OCI-LY3 (cell line): ENCODE measurements around the gene LRRC8C.

Experiments
- H2AFZ ChIP-seq: fragments of 200-600, 300-600 bp; shearing (Covaris generic); 2 replicates; pipeline ENCODE4 v1.6.0; 2014; ENCODE audit warnings: antibody characterized with exemption, low read depth, low read length
- H3K27ac ChIP-seq: fragments of 200-600, 300-600 bp; sonication (generic); 2 replicates; pipeline ENCODE4 v1.5.1; 2014; ENCODE audit warnings: mild to moderate bottlenecking, low read length, moderate library complexity, mixed read lengths
- H3K27me3 ChIP-seq: fragments of 200-600, 300-600 bp; sonication (generic); 2 replicates; pipeline ENCODE4 v1.6.1; 2014; ENCODE audit warnings: low read depth, low read length, mixed read lengths
- H3K36me3 ChIP-seq: fragments of 200-600, 300-600 bp; sonication (generic); replicated peaks from 2 replicates; pipeline ENCODE3; 2014; ENCODE audit warnings: low read depth, low read length, mixed read lengths
- H3K4me1 ChIP-seq: fragments of 300-600, 200-600 bp; sonication (generic); 2 replicates; pipeline ENCODE4 v1.6.1; 2014; ENCODE audit warnings: low read length, mixed read lengths
- H3K4me2 ChIP-seq: fragments of 200-600, 300-600 bp; sonication (generic); 2 replicates; pipeline ENCODE4 v1.6.1; 2014; ENCODE audit warnings: low read length, mixed read lengths
- H3K4me3 ChIP-seq: fragments of 300-600, 200-600 bp; sonication (generic); 2 replicates; pipeline ENCODE4 v1.5.1; 2014; ENCODE audit warnings: antibody characterized with exemption, mild to moderate bottlenecking, low read length, moderate library complexity
- H3K79me2 ChIP-seq: fragments of 300-600, 200-600 bp; shearing (Covaris generic); 2 replicates; pipeline ENCODE4 v1.6.1; 2014; ENCODE audit warnings: mild to moderate bottlenecking, low read length, mixed read lengths
- H3K9ac ChIP-seq: fragments of 300-600, 200-600 bp; shearing (Covaris generic); 2 replicates; pipeline ENCODE4 v1.6.0; 2014; ENCODE audit warnings: mild to moderate bottlenecking, low read length, moderate library complexity
- H3K9me3 ChIP-seq: fragments of 200-600, 300-600 bp; shearing (Covaris generic); 2 replicates; pipeline ENCODE4 v1.6.1; 2014; ENCODE audit warnings: low read length, mixed read lengths; ENCODE audit not compliant: insufficient read depth
- H4K20me1 ChIP-seq: fragments of 200-600, 300-600 bp; sonication (generic); 2 replicates; pipeline ENCODE4 v1.6.1; 2016; ENCODE audit warnings: low read length, mixed read lengths; ENCODE audit not compliant: insufficient read depth
- CTCF ChIP-seq: fragments of 200-600, 300-600 bp; sonication (generic); IDR thresholded peaks from 2 replicates; pipeline ENCODE4 v1.5.1; 2014; ENCODE audit warnings: antibody characterized with exemption, low read length, low read depth
- EZH2phosphoT487 ChIP-seq: fragments of 200-600 bp; shearing (Covaris generic); IDR thresholded peaks from 2 replicates; pipeline ENCODE4 v1.6.1; 2018; ENCODE audit warnings: antibody characterized with exemption, mixed run types, low read depth

The LRRC8C gene

GRCh38 chr1:89633800-89634625, 1.1 kb downstream of the LRRC8C start:
- Histone ChIP-seq H3K9ac (peak overlapping the region; percentile 78), H3K4me1 (peaks cover 10% of the 10 kb centered on the region)

GRCh38 chr1:89635825-89636815, 3.2 kb downstream of the LRRC8C start:
- H2AFZ ChIP-seq = no peak overlapping the region
- H3K9ac ChIP-seq = no peak overlapping the region
- no peaks in the 10 kb centered on the region for H3K36me3 ChIP-seq
- H3K4me3 ChIP-seq = no peak overlapping the region
- no peak overlapping the region for H3K4me2 ChIP-seq
- no peaks in the 10 kb centered on the region for H3K79me2 ChIP-seq
- no peak overlapping the region for H3K27ac ChIP-seq
- peaks cover 25% of the 10 kb centered on the region for H3K27me3 ChIP-seq
- no peaks in the 10 kb centered on the region for H4K20me1 ChIP-seq
- no peaks in the 10 kb centered on the region for H3K9me3 ChIP-seq
- no peak for TF ChIP-seq CTCF
- no peak for TF ChIP-seq EZH2phosphoT487
- H3K4me1 ChIP-seq = peaks cover 10% of the 10 kb centered on the region

More at GRCh38 chr1:89633800-89634625, 1.1 kb downstream of the LRRC8C start:
- Histone ChIP-seq H4K20me1 (no peaks in the 10 kb centered on the region), H2AFZ (peak overlapping the region; percentile 77), H3K36me3 (no peaks in the 10 kb centered on the region), H3K79me2 (no peaks in the 10 kb centered on the region), H3K9me3 (no peaks in the 10 kb centered on the region), H3K4me2 (peak overlapping the region; percentile 100), H3K4me3 (peak overlapping the region; percentile 98), H3K27ac (no peak overlapping the region), H3K27me3 (peaks cover 34% of the 10 kb centered on the region)
- TF ChIP-seq EZH2phosphoT487 (no peak), CTCF (no peak)

GRCh38 chr1:89637496-89637895, 4.6 kb downstream of the LRRC8C start:
- H2AFZ ChIP-seq = no peak overlapping the region
- peaks cover 11% of the 10 kb centered on the region for H3K27me3 ChIP-seq
- H3K27ac ChIP-seq = no peak overlapping the region
- no peak overlapping the region for H3K9ac ChIP-seq
- TF ChIP-seq CTCF (no peak), EZH2phosphoT487 (no peak)
- no peaks in the 10 kb centered on the region for H4K20me1 ChIP-seq
- no peaks in the 10 kb centered on the region for H3K9me3 ChIP-seq
- no peaks in the 10 kb centered on the region for H3K79me2 ChIP-seq
- no peaks in the 10 kb centered on the region for H3K36me3 ChIP-seq
- peaks cover 6% of the 10 kb centered on the region for H3K4me1 ChIP-seq
- no peak overlapping the region for H3K4me2 ChIP-seq
- H3K4me3 ChIP-seq = no peak overlapping the region

GRCh38 chr1:89640440-89640839, 7.5 kb downstream of the LRRC8C start:
- Histone ChIP-seq H3K27ac (no peak overlapping the region), H3K4me3 (no peak overlapping the region), H3K9ac (no peak overlapping the region), H3K79me2 (no peaks in the 10 kb centered on the region), H3K4me2 (no peak overlapping the region), H3K36me3 (no peaks in the 10 kb centered on the region), H3K4me1 (no peaks in the 10 kb centered on the region), H2AFZ (no peak overlapping the region), H4K20me1 (no peaks in the 10 kb centered on the region), H3K9me3 (no peaks in the 10 kb centered on the region), H3K27me3 (no peaks in the 10 kb centered on the region)
- TF ChIP-seq CTCF (no peak), EZH2phosphoT487 (no peak)
